Cerebellar cortex (tissue), 1 donor: Measurements from ENCODE around the gene ICA1.
"Not testable (repeated sequence)": the region's sequence is repeated elsewhere in the genome, so short reads cannot be mapped to it uniquely, and the experiment has no call there.

ENCODE experiments used
- DNase-seq: peaks from one replicate; pipeline ENCODE4 v3.0.0-alpha.2; 2015; ENCODE audit warnings: low spot score

Gene ICA1

DNA sequence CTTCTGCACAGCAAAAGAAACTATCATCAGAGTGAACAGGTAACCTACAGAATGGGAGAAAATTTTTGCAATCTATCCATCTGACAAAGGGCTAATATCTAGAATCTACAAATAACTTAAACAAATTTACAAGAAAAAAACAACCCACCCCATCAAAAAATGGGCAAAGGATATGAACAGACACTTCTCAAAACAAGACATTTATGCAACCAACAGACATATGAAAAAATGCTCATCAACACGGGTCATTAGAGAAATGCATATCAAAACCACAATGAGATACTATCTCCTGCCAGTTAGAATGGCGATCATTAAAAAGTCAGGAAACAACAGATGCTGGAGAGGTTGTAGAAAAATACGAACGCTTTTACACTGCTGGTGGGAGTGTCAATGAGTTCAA, 160.7 kb downstream of the ICA1 start:
- not testable (repeated sequence) for DNase-seq

DNA sequence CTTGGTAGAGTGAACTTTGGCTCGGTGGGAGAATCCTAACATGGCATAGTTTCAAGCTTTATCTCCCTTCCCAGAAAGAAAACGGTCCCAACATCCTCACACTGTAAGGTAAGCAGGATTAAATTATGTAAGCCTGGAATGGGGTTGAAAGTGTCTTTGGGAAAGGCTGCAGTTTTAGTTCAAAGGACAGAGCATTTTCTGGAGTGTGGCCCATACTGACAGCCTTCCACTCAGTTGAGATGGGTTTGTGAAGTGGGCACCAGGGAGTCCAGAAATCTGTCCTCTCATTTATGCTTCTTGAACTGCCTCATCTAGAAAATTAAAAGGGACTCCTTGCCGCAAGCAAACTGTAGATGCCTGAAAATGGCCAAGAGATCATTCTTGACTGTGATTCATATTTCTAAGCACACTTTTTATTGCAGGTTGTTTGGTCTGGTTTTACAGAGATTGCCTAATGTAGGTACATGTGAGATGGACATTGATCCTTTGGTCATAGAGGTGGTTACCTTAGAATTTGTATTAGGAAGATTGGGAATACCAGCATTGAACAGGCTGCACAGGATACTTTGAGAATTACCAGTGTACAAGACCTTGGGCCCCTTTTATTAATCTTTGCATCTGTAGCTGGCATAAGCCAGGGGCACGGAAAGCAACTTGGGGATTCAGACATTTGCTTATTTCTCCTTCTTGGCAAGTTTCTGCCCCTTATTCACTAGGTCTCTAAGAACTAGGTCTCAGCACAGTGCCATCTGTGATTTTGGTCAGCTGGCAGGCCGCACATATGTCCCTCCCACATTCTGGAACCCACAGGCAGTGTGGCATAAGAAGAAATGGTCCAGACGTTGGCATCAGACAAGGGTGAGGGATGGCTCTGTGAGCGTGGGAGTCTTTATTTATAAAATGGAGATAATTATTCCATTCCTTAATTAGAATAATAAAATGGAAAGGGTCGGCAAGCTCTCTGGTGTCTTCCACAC, 167.5 kb downstream of the ICA1 start:
- peak; percentile 76 for DNase-seq

- no peak for DNase-seq
Observed at GRCh38 chr7:8092140-8092539, 169.8 kb downstream of the ICA1 start.

- peak; percentile 74 for DNase-seq
Observed at GRCh38 chr7:8089036-8089780, 172.8 kb downstream of the ICA1 start.

GRCh38 chr7:8086239-8086638, 175.7 kb downstream of the ICA1 start:
- DNase-seq, result no peak

- DNase-seq, result no peak
Observed at GRCh38 chr7:8085420-8085819, 176.5 kb downstream of the ICA1 start.

DNA sequence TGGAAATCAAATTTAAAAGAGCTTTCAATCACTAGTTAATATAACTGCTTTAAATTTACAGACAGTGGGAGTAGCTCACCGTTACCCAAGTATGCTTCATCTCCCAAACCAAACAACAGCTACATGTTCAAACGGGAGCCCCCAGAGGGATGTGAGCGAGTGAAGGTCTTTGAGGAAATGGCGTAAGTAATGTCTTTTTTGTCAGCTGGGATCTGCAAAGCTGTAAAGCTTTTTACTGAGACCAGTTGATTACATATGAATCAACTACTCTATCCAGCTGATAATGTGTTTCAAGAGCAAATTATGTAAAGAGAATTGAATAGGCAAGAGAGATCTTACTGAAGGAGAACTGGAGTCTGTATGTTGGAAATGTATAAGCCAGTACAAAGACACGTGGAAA, 177.1 kb downstream of the ICA1 start:
- DNase-seq, result no peak

GRCh38 chr7:8082762-8083161, 179.2 kb downstream of the ICA1 start:
- no peak for DNase-seq

DNA sequence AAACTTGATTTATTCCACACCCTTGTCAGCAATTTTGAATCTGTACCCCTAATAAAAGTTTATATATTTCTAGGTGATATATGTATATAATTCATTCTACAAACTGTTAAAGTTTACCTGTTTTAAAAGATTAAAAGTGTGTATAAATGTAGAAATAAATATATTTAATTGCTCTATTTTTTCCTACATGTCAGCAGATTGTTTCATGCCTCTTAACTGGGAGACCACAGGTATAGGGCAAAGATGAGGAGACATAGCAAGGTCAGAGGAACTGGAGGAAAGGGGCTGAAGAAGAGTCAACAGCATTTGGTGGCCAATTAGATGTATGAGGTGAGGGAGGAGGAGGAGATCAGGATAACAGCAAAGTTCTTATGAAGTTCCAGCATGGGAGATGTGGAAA, 183.5 kb downstream of the ICA1 start:
- DNase-seq, result no peak

DNA sequence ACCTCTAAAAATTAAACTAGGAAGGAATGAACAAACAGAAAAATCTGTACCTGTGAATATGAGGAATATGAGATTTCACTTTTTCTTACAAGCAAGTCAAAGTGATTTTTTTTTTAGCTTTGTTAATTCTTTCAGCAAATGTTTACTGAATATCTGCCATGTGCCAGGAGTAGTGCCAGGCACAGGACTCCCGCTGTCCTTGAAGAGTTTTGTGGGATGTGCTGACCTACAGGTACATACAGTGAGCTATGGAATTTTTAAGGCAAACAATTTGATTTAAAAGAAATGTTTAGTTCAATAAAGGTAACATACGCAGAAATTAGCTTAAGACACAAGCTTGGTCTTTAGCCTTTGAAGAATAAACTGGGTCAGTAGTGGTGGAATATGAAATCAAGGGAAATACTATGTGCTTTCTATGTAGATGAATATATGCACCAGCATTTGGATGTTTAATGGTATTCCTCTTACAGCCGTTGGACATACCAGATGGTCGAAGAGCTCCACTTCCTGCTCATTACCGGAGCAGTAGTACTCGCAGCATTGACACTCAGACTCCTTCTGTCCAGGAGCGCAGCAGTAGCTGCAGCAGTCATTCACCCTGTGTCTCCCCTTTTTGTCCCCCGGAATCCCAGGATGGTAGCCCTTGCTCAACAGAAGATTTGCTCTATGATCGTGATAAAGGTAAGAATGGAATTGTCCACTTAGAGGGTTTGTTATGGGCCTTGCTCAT, 191.4 kb downstream of the ICA1 start:
- DNase-seq, result peak; percentile 87

- DNase-seq, result peak; percentile 78
Observed at GRCh38 chr7:8068892-8069686, 192.9 kb downstream of the ICA1 start.

DNA sequence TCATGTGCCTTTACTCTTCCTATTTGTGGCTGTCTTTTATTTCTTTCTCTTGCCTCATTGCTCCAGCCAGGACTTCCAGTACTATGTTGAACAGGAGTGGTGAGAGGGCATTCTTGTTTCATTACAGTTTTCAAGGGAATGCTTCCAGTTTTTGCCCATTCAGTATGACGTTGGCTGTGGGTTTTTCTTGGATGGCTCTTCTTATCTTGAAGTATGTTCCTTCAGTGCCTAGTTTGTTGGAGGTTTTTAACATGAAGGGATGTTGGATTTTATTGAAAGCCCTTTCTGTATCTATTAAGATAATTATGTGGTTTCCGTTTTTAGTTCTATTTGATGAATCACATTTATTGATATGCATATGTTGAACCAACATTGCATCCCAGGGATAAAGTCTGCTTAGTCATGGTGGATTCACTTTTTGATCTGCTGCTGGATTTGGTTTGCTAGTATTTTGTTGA, 196.6 kb downstream of the ICA1 start:
- no peak for DNase-seq

DNA sequence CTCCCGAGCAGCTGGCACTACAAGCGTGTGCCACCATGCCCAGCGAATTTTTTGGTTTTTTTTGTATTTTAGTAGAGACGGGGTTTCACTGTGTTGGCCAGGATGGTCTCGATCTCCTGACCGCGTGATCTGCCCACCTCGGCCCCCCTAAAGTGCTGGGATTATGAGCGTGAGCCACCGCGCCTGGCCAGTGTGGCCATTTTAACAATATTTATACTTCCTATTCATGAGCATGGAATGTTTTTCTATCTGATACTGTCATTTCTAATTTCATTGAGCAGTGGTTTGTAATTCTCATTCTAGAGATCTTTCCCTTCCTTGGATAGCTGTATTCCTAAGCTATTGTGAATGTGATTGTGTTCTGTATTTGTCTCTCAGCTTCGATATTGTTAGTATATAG, 197.1 kb downstream of the ICA1 start:
- DNase-seq, result no peak

GRCh38 chr7:8063706-8064297, 198.2 kb downstream of the ICA1 start:
- DNase-seq, result no peak

- DNase-seq, result not testable (repeated sequence)
Observed at GRCh38 chr7:8063300-8063699, 198.7 kb downstream of the ICA1 start.
